GM18502 (cell line): ENCODE measurements around the gene EXOC3.
"Not testable (repeated sequence)": the region's sequence is repeated elsewhere in the genome, so short reads cannot be mapped to it uniquely, and the experiment has no call there.

Experiments used
- ATAC-seq: cut with Tn5 transposase; IDR thresholded peaks from one replicate; pipeline ENCODE4 v1.9.1; 2021; ENCODE audit warnings: mild to moderate bottlenecking; ENCODE audit not compliant: unreplicated experiment, poor library complexity

The EXOC3 gene

DNA sequence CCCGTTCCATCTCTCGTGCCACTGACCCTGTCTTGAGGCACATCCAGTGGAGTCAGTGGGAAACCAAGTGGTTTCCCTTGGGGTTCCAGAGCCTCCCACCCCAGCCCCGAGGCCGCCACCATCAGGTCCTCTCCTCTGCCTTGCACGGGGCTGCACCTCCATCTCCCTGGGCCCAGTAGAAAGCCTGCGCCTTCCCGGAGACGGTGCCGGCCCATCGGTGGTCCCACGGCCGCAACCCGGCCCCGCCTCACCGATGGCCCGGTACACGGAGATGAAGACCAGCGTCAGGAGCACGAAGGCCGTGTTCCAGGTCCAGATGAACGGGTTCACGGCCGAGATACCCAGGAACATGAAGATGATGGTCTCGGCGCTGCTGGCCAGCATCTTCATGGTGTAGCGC, 40.0 kb downstream of the EXOC3 start:
- no peak for ATAC-seq

DNA sequence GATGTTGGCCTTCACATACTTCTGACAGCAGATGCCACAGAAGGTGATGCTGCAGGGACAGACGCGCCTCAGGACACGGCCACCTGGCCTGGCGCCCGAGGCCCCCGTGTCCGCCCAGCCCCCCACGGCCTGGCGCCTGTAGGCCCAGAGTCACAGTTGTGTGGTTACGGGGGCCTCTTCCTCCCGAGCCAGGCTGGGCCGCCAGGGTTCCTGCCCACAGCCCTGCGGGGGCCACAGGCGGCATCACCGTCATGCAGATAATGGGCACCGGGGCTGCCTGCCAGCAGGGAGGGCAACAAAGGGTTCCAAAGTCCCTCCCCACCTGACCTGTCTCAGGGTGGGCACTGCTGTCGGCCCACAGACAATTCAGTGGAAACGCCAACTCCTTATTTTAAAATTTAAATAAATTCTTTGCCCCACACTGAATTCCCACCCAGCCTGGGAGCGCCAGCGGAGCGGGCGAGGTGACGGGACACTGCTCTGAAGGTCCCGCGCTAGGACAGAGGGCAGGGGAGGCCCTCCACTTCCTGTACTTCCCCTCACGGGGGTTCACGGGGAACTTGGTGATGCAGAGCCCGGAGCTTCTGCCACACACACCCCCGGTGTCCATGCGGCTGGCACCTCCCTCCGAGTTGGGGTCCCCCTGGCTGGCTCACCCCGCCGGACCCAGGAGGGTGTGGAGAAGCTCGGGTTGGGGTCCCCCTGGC, 40.6 kb downstream of the EXOC3 start:
- ATAC-seq = no peak

DNA sequence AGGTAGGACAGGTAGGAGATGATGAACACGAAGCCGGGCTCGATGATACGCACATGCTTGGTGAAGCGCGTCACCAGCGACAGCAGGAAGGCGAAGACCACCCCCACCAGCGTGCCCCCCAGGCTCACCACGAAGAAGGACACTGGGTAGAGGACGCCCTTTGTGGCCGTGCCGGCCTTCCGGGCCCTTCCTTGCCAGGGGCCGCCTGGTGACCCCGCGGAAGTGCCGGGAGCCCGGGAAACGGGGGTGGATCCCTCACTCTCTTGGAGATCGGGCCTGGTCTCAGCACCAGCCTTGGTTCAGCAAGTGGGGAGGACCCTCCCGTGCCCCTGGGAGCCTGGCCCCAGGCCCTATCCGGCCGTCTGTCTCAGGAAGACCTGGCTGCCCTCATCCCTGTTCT, 41.6 kb downstream of the EXOC3 start:
- ATAC-seq = no peak

DNA sequence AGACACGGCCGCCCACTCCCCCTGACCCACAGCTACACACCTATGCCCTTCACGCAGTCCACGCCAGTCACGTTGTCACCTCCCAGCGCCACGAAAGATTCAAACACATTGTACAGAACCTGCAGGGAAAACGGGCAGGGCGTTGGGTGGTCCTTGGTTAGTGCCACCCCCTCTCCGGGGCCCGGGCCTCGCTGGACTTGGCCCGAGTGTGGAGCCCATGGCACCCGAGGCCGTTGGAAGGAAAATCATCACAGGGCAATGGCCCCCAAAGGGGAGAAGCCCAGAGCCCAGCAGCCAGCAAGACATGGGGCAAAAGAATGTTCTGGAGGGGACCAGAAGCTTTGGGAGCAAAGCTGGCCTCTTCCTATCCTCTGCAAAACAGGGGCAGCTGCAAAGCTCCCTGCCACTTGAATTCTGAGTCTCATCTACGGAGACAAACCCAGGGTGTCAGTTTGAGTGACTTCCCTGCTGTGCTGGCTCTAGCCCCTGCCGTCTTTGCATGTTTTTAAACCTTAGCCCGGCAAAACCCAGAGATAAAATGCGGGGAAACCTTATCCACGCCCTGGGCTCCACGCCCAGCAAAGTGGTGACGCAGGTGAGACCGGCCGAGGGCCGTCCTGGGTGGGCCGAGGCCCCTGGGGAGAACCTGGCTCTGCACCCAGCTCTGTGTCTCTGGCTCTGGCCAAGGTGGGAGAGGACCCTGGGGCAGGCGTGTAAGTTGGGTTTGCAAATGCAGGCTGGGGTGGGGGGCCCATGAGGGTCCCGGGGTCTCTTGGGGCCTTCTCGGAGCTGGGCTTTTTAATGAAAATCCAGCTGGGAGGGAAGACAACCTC, 42.4 kb downstream of the EXOC3 start:
- ATAC-seq = no peak

DNA sequence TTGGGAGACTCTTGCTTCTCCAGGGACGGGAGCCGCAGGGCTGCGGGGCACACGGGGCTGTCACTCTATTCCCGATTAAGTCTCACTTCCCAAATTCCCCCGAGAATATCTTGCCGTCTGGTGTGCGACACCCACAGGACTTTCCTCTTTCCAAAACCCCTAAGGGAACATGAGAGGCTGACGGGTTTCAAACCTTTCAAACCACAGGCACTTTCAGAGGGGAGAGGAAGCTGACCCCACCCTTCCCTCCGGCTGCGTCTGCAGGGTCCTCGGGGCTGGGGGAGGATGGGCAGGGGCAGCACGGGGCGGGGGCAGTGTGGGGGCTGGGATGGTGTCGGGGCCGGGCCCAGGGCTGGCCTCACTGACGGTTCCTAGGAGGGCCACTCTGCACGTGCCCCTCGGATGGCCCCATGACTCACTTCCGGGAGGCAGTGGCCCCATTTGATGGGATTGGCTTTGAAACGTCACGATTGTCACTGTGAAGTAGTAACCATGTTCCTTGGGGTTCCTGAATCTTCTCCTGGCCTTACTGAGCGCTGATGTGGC, 43.0 kb downstream of the EXOC3 start:
- no peak for ATAC-seq

DNA sequence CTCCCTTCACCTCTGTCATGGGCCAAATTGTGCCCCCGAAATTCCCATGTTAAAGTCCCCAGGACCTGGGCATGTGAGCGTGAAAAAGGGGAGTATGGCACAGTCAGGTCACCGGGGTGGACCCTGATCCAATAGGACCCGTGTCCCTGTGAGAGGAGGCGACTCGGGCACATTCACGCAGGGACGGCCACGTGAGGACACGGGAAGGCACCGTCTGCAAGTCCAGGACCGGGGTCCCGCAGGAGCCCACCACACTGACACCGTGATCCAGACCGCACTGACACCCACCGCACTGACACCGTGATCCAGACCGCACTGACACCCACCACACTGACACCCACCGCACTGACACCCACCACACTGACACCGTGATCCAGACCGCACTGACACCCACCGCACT, 43.6 kb downstream of the EXOC3 start:
- not testable (repeated sequence) for ATAC-seq

DNA sequence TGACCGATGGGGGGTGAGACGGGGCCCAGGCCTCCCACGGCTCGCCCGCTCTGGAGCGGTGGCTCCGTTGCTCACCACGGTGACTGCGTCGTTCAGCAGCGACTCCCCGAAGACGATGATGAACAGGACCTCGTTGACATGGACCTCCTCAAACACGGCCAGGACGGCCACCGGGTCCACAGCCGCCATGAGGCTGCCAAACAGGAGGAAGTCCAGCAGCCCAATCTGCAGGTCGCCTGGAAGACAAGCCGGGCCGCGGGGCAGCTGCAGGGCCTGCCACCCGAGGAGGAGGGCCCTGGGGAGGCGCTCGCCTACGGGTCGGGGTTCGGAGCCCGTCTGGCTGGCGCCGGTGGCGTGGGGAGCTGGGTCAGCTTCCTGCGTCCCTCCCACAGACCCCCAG, 45.3 kb downstream of the EXOC3 start:
- ATAC-seq = no peak

DNA sequence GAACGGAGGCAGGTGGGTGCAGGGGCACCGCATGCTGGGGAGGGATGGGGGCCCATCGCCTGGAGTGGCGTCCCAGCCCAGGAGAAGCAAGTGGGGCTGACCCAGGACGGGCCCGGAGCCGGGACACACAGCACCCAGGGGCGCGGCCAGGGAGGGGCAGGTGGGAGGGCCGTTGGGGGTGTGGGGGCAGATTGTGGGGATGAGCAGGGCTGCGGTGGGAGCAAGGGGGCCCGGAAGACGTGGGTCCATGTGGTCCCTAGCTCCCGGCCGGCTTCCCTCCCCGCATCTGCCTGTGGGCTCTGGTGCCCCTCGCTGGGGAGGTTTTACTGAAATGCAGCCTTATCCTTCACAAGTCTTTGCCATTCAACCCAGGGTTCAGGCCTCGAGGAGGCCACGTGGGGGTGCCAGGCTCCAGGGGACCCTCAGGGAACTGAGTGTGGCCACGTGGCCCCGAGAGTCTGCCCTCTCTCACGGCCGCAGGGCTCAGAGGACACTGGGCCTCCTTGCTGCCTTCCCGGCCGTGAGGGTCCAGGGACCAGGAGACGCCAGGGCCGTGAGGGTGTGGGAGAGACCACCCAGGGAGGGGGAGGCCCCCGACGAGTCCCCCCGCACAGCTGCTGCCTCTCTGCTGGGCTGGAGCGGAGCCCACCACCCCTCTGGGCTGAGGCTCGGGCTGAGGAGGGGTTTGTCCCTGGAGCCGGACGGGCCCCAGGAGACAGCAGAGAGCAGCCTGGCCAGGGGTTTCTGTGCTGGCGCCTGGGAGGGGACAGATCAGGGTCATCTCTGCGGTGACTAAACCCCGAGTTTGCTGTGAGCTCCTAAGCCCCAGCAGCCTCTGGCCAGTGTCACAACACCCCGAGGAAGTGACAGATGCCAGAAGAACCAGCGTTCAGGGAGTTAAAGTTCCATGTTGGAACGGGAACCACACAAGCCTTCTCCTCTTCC, 46.0 kb downstream of the EXOC3 start:
- ATAC-seq = no peak

DNA sequence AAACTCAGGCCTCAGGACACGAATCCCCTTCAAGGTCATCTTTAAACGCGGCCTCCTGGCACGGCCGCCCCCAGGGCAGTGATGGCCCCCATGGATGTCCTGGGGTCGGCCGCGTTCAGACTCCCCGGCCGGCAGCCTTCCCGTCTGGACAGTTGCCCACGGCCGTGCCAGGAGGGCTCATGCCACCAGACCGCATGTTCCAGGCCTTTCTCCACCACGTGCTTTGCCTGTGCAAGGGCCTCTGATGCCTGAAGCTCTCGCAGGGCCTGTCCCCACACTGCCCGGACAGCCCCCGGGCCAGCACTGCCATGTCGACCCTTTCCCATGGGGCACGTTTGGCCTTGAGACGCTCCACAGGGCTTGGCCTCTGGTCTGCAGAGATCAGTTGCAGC, 46.7 kb downstream of the EXOC3 start:
- ATAC-seq = no peak

DNA sequence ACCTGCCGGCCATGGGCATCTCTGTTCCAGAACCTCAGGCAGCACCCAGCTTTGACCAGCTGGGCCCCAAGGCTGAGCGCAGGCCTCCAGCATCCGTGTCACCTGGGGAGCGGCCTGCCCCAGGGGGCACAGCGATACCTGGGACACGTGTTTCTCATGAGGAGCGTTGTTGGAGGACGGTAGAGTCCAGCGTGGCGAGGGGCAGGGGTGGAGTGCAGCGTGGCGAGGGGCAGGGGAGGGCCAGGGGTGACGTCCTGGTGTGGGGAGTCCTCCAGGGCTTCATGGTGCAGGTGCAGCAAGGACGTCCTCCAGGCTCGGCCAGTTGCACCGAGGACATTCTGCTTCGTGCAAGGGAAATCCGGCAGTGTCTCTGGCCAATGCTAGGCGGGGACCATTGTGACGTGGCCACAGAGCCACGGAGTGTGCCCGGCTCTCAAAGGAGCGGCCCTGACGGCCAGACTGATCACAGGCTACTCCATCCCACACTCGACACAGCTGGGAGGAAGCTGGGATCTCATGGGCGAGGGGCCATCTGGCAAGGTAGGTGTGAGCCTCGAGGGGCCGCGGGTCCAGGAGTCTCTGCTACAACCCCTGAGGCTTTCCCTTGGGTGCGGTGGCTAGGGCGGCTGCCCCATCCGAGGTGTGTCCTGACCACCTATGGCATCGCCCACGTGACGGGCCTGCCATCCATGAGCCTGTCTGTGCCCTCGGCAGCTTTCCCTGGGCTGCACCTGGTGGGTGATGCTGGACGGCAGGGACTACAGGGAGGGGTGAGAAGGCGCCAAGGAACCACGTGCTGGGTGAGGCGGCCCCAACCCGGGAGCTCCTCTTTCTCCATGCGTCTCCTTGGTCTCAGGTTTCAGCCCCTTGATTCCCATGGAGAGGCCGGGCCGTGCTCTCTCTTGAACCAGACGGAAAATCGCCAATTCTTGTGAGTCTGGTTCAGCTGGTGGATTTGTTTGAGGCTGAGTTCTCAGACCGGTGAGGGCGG, 47.4 kb downstream of the EXOC3 start:
- no peak for ATAC-seq

DNA sequence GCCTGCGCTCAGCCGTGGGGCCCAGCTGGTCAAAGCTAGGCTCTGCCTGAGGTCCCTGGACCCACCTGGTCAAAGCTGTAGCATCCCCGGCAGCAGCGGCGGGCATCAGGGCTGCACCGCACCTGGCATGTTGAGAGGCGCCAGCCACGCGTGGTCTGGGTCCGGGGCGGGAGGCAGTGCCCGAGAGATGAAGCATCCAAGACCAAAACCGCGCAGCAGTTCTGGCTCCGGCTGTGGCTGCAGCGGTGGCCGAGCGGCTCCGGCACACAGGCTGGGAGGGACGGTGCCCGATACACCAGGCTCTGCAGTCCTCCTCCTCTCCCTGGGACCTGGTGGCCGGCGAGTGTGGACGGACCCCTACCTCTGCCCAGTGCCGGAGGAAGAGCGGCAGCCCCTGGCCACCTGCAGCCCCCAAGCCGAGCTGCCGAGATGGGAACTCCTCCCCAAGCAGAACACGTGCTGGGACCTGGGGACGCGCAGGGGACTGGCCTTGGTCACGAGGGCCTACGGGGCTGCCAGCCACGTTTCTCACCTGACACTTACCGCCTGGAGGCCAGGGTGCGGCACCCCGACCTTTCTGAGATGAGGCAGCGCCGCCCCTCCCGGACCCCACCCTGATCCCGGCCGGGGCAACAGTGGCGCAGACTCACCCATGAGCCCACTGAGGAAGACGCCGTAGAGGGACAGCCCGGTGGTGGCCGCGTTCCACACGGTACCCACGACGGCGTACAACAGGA, 48.3 kb downstream of the EXOC3 start:
- no peak for ATAC-seq

DNA sequence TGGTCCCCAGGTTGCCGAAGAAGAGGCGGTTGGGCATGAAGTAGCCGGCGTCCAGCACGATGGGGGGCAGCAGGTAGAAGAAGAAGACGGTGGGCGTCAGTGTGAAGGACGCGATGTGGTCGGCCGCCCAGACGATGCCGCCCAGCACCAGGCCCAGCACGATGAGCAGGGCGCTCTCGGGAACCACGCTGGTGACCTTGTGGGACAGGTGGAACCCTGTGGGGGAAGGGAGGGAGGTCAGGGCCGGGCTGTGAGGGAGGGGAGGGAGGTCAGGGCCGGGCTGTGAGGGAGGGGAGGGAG, 48.8 kb downstream of the EXOC3 start:
- ATAC-seq = no peak

DNA sequence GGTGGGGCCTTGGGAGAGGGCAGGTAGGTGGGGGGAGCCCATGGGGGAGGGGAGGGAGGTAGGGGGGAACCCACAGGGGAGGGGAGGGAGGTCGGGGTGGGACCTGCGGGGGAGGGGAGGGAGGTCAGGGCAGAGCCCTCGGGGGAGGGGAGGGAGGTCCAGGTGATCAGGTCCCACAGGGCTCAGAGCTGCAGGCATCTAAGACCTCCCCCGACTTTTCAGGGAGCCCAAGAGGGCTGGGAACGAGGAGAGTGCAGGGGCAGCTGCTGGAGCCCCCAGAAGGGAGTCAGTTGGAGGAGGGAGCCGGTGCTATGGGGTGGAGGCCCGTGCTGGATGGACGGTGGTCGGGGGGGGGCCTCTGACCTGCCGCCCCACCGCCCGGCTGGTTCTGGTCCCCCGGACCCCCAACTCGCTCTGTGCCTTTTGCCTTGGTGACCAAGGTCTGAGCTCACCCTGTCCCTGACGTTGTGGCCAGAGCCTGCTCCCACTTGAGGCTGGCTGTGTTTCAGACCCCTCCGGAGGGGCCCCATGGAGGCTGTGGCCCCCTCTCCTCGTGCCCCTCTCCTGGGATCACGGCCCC, 49.4 kb downstream of the EXOC3 start:
- no peak for ATAC-seq

DNA sequence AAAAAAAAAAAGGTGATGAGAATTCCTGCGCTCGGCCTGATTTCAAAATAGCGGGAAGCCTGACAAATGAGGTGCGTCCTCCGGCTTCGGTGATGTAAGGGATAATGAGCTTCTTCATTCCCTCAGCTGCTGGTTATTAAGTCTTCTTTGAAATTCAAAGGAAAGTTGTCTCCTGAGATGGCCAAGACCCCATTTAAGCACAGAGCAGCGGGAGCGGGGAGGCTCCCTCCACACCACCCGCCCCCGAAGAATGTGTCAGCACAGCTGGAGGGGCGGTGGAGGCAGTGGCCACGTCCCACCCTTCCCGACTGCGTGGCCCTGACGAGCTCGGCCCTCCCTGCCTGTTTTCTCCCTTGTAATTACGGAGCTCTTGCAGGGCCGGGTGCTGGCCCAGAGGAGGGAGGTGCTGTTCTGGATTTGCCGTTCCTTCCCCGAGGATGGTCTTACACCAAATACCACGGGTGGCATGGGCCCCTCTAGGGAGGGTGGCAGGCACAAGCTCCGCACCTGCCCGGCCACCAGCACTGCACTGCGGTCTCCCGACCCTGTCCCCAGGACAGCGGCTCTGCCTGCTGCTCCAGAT, 50.2 kb downstream of the EXOC3 start:
- ATAC-seq = no peak

DNA sequence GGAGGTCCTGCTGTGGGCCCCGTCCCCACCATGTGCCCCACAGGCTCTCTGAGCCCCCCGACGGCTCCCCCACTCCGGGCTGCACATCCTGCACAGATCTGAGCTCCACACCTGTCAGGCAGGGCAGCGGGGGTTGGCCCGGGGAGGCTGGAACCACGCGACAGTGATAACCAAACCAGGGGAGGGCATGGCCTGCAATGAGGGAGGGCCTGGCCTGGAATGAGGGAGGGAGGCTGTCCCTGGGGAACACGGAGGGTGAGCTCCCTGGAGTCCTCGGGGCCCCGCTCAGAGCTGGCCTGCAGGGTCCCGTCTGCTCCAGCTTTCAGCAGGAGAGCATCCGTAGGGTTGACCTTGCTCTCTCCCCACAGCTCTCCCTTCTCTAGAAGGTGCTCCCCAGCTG, 50.8 kb downstream of the EXOC3 start:
- no peak for ATAC-seq

DNA sequence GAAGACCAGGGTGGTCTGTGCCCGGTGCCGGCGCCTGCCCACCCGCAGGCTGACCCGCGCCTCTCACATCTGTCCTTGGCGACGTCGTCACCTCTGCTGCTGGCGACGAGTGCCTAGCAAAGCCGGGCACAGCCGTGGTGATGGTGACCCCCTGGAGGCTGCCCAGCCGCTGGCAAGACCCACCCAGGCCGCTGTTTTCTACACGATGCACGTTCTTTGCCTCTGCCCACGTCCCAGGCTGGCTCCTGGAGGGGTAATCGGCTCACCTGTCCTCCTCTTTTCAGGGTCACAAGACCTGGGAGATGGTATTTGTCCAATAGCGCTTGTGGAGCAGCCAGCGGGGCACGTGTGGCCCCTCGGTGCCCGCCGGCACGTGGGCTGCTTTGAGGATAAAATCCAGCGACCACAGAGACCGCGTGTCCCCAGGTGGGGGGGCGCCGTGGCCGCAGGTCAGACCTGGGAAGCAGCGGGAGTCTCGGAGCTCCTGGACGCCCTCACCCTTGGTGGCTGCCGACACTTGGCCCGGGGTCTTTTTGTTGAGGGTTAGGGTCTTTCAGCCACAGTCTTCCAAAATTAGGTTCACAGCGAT, 51.8 kb downstream of the EXOC3 start:
- ATAC-seq = no peak

DNA sequence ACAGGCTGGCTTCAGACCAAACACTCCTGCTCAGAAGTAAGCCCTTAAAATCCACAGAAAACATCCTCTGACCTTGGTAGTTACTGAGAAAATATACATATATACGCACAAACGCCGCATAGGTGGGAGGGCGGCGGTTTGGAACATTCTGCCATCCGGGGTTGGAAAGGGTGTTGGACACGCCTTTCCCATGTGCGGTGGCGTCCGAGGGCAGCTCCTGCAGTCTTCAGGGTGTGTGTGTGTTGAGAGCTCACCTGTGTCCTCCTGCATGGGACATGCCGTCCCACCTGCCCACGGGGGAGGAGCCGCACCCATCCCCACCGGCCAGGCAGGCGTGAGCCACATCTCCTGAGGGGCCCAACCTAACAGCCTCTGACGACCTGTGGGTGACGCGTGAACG, 53.1 kb downstream of the EXOC3 start:
- ATAC-seq = no peak
